ENCODE measurements around the gene RDH13.
"Not testable (repeated sequence)": the region's sequence is repeated elsewhere in the genome, so short reads cannot be mapped to it uniquely, and the experiment has no call there.

- not testable (repeated sequence) for TF ChIP-seq CTCF, ZNF398, ZBTB21 (tag by site-specific recombination; IDR thresholded peaks at IDR 0.05)
Observed at GRCh38 chr19:55065516-55065915, 2.6 kb upstream of the RDH13 start.
